CD4-positive, alpha-beta T cell (primary cell): ENCODE data around the gene FGGY. TPM values are rescaled to one million over a fixed set of nuclear protein-coding genes. Genes with fewer than 3 reads are reported as not detected.

ENCODE experiments used
- ATAC-seq: fragments of 200-7000 bp; cut with Tn5 transposase; one replicate; pipeline ENCODE4 v1.10.0; 2022; ENCODE audit warnings: mild to moderate bottlenecking; ENCODE audit not compliant: poor library complexity
- CTCF ChIA-PET: fragments of 350-600 bp; sonication (Branson Sonifier 250); formaldehyde crosslinking; loops from one replicate; lab custom pipeline; 2021; ENCODE audit warnings: antibody characterized with exemption, inconsistent platforms; lab: Charles Lee
- POLR2A ChIA-PET: fragments of 350-600 bp; sonication (Branson Sonifier 250); formaldehyde crosslinking; loops from one replicate; lab custom pipeline; 2021; ENCODE audit warnings: antibody characterized with exemption, inconsistent platforms; lab: Charles Lee
- DNase-seq, 14 experiments: peaks; one replicate each; pipeline ENCODE4 v3.0.0-alpha.2; 2013 to 2020; ENCODE audit warnings: mixed read lengths in 2 of 14
- H3K27ac ChIP-seq, 2 donors: one replicate each; pipeline versions ENCODE4 v1.5.1 to v1.7.0; 2013; ENCODE audit warnings: low read length in 2 of 2, low read depth in 1 of 2, mild to moderate bottlenecking in 1 of 2
- H3K27me3 ChIP-seq, 2 experiments: 1 replicate in 1 of 2; 2 replicates in 1 of 2; pipeline versions ENCODE4 v1.6.1 to v1.7.0; 2013; ENCODE audit warnings: low read length in 2 of 2, control low read depth in 1 of 2, mild to moderate bottlenecking in 1 of 2, moderate library complexity in 1 of 2; ENCODE audit not compliant: insufficient read depth in 2 of 2, control insufficient read depth in 1 of 2
- H3K36me3 ChIP-seq: one replicate; pipeline ENCODE4 v1.6.1; 2013; ENCODE audit warnings: low read length, control low read depth; ENCODE audit not compliant: insufficient read depth
- H3K4me1 ChIP-seq: one replicate; pipeline ENCODE4 v1.6.1; 2013; ENCODE audit warnings: low read length, control low read depth; ENCODE audit not compliant: insufficient read depth
- H3K4me3 ChIP-seq: one replicate; pipeline ENCODE4 v1.5.1; 2013; ENCODE audit warnings: mild to moderate bottlenecking, low read length, moderate library complexity
- H3K9me3 ChIP-seq, 2 experiments: 1 replicate in 1 of 2; 2 replicates in 1 of 2; pipeline versions ENCODE4 v1.6.1 to v1.7.0; 2013; ENCODE audit warnings: low read length in 2 of 2, mild to moderate bottlenecking in 2 of 2, control low read depth in 1 of 2, moderate library complexity in 1 of 2; ENCODE audit not compliant: control insufficient read depth in 1 of 2, insufficient read depth in 1 of 2
- H3K27ac Mint-ChIP-seq: one replicate; pipeline ENCODE4 v1.8.0; 2020; ENCODE audit warnings: mixed read lengths
- H3K27me3 Mint-ChIP-seq: one replicate; pipeline ENCODE4 v1.8.0; 2021; ENCODE audit warnings: mixed read lengths
- H3K36me3 Mint-ChIP-seq: one replicate; pipeline ENCODE4 v1.8.0; 2021; ENCODE audit warnings: low read depth, mixed read lengths
- H3K4me1 Mint-ChIP-seq: one replicate; pipeline ENCODE4 v1.8.0; 2021; ENCODE audit warnings: low read depth, mixed read lengths
- H3K4me3 Mint-ChIP-seq: one replicate; pipeline ENCODE4 v1.8.0; 2020; ENCODE audit warnings: mild to moderate bottlenecking, mixed read lengths
- H3K9me3 Mint-ChIP-seq: one replicate; pipeline ENCODE4 v1.8.0; 2020; ENCODE audit warnings: mixed read lengths
- intact Hi-C, 2 experiments: fragments of 100-400 bp; cut with DNase I in 1 of 2; cut with micrococcal nuclease in 1 of 2; formaldehyde crosslinking; loops; one replicate each; pipeline versions ENCODE4 v1.15.1 to v1.9.0; 2023 to 2025; cut with DNase I, micrococcal nuclease
- total RNA-seq, 174 experiments: library from RNA in 2 of 174; stranded (reverse) in 2 of 174; gene quantifications; one replicate each; pipeline ENCODE4 v1.2.3 and lab custom pipeline; 2021 to 2026
- TF ChIP-seq, protein P1 (sequence below): fragments of 200-600 bp; IDR thresholded peaks from one replicate; pipeline ENCODE4 v1.8.0; 2022; ENCODE audit warnings: antibody characterized with exemption, mild to moderate bottlenecking

FGGY gene
- total RNA-seq, 2 experiments from 2014 or later, result 9.5 to 10.0 TPM

DNA sequence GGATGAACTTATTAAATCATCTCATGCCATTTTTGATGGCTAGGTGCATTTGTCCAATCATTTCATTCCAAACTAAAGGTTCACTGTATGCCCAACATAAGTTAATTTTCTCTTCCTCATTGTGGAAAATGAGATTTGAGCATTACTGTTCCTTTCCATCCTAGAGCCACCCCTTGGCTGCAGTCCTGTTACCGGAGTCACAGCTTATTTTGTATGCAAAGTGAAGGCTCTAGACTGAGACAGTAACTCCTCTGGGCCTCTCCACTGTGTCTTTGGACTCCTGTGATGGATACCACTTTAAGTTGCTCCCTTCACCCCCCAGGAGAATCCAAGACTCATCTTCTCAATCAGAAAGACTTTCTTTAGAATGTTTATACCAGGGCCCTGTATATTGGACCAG, 59.7 kb downstream of the FGGY start:
- Mint-ChIP-seq H3K9me3 (no peaks in the 10 kb centered on the region), H3K4me3 (no peak overlapping the region), H3K27me3 (no peaks in the 10 kb centered on the region), H3K27ac (no peak overlapping the region), H3K4me1 (no peaks in the 10 kb centered on the region), H3K36me3 (no peaks in the 10 kb centered on the region)
- ChIA-PET POLR2A (no interaction called here), CTCF (no interaction called here)
- intact Hi-C loops, result no loop called here
- TF ChIP-seq, protein P1, sequence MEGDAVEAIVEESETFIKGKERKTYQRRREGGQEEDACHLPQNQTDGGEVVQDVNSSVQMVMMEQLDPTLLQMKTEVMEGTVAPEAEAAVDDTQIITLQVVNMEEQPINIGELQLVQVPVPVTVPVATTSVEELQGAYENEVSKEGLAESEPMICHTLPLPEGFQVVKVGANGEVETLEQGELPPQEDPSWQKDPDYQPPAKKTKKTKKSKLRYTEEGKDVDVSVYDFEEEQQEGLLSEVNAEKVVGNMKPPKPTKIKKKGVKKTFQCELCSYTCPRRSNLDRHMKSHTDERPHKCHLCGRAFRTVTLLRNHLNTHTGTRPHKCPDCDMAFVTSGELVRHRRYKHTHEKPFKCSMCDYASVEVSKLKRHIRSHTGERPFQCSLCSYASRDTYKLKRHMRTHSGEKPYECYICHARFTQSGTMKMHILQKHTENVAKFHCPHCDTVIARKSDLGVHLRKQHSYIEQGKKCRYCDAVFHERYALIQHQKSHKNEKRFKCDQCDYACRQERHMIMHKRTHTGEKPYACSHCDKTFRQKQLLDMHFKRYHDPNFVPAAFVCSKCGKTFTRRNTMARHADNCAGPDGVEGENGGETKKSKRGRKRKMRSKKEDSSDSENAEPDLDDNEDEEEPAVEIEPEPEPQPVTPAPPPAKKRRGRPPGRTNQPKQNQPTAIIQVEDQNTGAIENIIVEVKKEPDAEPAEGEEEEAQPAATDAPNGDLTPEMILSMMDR, result no peak
- H3K4me3 ChIP-seq, result no peak overlapping the region
- no peaks in the 10 kb centered on the region for H3K27me3 ChIP-seq
- H3K27ac ChIP-seq, result no peak overlapping the region
- DNase-seq, result no peak
- H3K36me3 ChIP-seq, result no peaks in the 10 kb centered on the region
- no peaks in the 10 kb centered on the region for H3K9me3 ChIP-seq
- no peaks in the 10 kb centered on the region for H3K4me1 ChIP-seq
- no peak for ATAC-seq

DNA sequence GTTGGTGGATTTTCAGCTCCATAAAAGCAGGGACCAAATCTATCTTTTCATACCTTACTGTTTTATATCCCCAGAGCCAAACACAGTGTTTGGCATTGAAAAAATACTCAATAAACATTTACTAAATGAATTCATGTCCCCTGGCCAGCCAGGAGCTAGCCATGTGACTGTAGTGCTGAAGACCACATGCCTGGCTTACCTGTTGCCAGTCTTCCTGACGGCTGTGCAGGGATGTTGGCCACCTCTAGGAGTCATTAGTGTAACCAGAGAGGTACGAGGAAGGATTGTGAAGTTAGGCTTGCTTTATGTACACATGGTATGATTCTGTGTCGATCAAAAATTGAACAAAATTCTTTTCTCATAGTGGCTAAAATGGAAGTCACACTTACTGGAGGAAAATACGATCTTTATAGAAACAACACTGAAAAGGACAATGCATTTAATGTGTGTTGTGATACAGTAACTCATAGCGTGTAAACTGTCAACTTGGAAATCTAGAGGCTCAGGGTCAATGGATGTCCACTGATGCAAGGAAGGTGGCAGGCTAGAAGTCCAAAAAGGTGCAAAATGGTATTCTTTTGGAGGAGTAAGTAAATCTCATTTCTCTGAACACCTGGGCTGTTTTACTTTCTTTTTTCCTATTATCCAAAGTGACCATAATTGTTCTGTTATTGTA, 60.9 kb downstream of the FGGY start:
- TF ChIP-seq, protein P1, result no peak
- Histone ChIP-seq H3K36me3 (no peaks in the 10 kb centered on the region), H3K4me3 (no peak overlapping the region), H3K4me1 (no peaks in the 10 kb centered on the region), H3K9me3 (no peaks in the 10 kb centered on the region), H3K27ac (no peak overlapping the region), H3K27me3 (no peaks in the 10 kb centered on the region)
- POLR2A ChIA-PET, result interaction anchor here (1.2 kb wide), 1 partner anchor 38 kb away, joined by 3 read pairs; no protein-coding TSS in a partner anchor
- Mint-ChIP-seq H3K36me3 (no peaks in the 10 kb centered on the region), H3K27me3 (no peaks in the 10 kb centered on the region), H3K4me3 (no peak overlapping the region), H3K9me3 (no peaks in the 10 kb centered on the region), H3K4me1 (no peaks in the 10 kb centered on the region), H3K27ac (no peak overlapping the region)
- CTCF ChIA-PET, result no interaction called here
- DNase-seq, result no peak
- intact Hi-C loops, result no loop called here
- no peak for ATAC-seq

DNA sequence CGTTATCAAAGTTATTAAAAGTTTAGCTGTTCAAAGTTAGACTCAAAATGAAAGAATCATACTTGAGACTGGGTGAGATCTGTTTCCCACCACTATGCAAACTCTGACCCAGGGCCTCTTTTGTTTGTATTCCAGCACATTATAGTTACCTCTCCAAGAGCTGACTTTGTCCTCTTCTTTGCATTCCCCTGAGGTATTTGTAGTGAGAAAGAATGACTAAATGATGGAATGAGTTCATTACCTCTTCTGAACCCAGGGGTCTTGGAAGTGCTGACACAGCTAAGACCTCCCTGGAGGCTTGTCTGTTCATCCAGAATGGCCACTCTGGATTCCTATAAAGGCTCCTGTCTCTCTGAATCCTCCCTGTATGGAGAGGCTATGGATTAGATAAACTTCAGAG, 62.4 kb downstream of the FGGY start:
- no peaks in the 10 kb centered on the region for H3K9me3 Mint-ChIP-seq
- CTCF ChIA-PET, result no interaction called here
- no peaks in the 10 kb centered on the region for H3K4me1 ChIP-seq
- no peaks in the 10 kb centered on the region for H3K27me3 ChIP-seq
- H3K36me3 Mint-ChIP-seq, result no peaks in the 10 kb centered on the region
- H3K27me3 Mint-ChIP-seq, result no peaks in the 10 kb centered on the region
- POLR2A ChIA-PET, result no interaction called here
- no peak overlapping the region for H3K27ac Mint-ChIP-seq
- no peak overlapping the region for H3K4me3 ChIP-seq
- ATAC-seq (no peak), DNase-seq (no peak)
- H3K4me1 Mint-ChIP-seq, result no peaks in the 10 kb centered on the region
- intact Hi-C loops, result no loop called here
- H3K4me3 Mint-ChIP-seq, result no peak overlapping the region
- no peaks in the 10 kb centered on the region for H3K36me3 ChIP-seq
- TF ChIP-seq, protein P1, result no peak
- H3K9me3 ChIP-seq, result no peaks in the 10 kb centered on the region
- no peak overlapping the region for H3K27ac ChIP-seq
